Measurements from ENCODE around the gene ZDHHC11B. TPM values are rescaled to one million over a fixed set of nuclear protein-coding genes. Genes with fewer than 3 reads are reported as not detected.

ZDHHC11B gene
- total RNA-seq, 2 donors from 2014 or later = 0.55 to 3.0 TPM

- intact Hi-C loops (cut with DNase I) = loop anchor here (2.0 kb wide), 1 partner anchor 232 kb away; no protein-coding TSS in a partner anchor
- DNase-seq (ENCODE audit: low spot score) = no peak
- TF ChIP-seq, protein P1, sequence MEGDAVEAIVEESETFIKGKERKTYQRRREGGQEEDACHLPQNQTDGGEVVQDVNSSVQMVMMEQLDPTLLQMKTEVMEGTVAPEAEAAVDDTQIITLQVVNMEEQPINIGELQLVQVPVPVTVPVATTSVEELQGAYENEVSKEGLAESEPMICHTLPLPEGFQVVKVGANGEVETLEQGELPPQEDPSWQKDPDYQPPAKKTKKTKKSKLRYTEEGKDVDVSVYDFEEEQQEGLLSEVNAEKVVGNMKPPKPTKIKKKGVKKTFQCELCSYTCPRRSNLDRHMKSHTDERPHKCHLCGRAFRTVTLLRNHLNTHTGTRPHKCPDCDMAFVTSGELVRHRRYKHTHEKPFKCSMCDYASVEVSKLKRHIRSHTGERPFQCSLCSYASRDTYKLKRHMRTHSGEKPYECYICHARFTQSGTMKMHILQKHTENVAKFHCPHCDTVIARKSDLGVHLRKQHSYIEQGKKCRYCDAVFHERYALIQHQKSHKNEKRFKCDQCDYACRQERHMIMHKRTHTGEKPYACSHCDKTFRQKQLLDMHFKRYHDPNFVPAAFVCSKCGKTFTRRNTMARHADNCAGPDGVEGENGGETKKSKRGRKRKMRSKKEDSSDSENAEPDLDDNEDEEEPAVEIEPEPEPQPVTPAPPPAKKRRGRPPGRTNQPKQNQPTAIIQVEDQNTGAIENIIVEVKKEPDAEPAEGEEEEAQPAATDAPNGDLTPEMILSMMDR (IDR thresholded peaks at IDR 0.05) = no peak
- no peak for TF ChIP-seq POLR2AphosphoS5 (IDR thresholded peaks at IDR 0.05)
- TF ChIP-seq POLR2A (IDR thresholded peaks at IDR 0.05) = no peak
Measured at GRCh38 chr5:670396-671270, 113.9 kb downstream of the ZDHHC11B start.

DNA sequence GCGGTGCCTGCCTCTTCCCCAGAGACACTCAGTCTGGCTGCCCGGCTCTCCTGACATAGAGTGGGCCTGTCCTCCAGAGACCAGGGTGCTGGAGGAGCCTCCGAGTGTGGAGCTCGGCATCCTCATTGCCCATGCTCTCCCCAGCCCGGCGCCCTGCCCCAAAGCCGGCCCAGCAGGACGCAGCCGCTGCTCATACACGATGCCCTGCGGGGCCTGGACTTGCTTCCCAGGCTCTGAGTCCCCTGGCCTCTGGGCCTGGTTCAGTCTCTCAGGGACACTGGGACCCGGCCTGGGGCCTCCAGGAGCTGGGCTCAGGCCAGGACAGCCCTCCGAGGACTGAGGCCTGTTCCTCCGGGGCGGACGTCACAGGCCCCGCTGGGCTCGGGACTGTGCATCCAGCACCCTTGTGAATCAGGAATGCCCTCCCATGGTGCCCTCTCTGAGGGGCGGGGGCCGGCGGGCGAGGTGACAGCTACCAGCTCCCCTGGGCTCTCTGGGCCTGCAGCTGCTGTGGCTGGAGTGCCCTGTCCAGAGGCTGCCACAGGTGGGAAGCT lies 114.6 kb downstream of the ZDHHC11B start:
- 82% methylated on average over 22 of the region's 22 CpGs for WGBS
- Histone ChIP-seq H3K4me1 (replicated peaks) (peaks cover 16% of the 10 kb centered on the region), H3K36me3 (no peaks in the 10 kb centered on the region), H3K27ac (no peak overlapping the region), H3K27me3 (replicated peaks; ENCODE audit: insufficient read depth) (peaks cover 7% of the 10 kb centered on the region), H3K4me3 (no peak overlapping the region), H3K9me3 (no peaks in the 10 kb centered on the region)
- intact Hi-C loops (cut with DNase I) = loop anchor here (2.0 kb wide), 1 partner anchor 233 kb away; no protein-coding TSS in a partner anchor
- DNase-seq (ENCODE audit: low spot score) = no peak
- TF ChIP-seq, protein P1 (IDR thresholded peaks at IDR 0.05) = no peak
- TF ChIP-seq POLR2A (IDR thresholded peaks at IDR 0.05) (no peak), POLR2AphosphoS5 (IDR thresholded peaks at IDR 0.05) (no peak)

More at GRCh38 chr5:670396-671270, 113.9 kb downstream of the ZDHHC11B start:
- H3K27me3 ChIP-seq (replicated peaks; ENCODE audit: insufficient read depth) = peaks cover 7% of the 10 kb centered on the region
- no peak overlapping the region for H3K4me3 ChIP-seq
- H3K27ac ChIP-seq = no peak overlapping the region
- no peaks in the 10 kb centered on the region for H3K9me3 ChIP-seq
- WGBS = 64% methylated on average over 18 of the region's 33 CpGs
- H3K4me1 ChIP-seq (replicated peaks) = peaks cover 16% of the 10 kb centered on the region
- no peaks in the 10 kb centered on the region for H3K36me3 ChIP-seq

DNA sequence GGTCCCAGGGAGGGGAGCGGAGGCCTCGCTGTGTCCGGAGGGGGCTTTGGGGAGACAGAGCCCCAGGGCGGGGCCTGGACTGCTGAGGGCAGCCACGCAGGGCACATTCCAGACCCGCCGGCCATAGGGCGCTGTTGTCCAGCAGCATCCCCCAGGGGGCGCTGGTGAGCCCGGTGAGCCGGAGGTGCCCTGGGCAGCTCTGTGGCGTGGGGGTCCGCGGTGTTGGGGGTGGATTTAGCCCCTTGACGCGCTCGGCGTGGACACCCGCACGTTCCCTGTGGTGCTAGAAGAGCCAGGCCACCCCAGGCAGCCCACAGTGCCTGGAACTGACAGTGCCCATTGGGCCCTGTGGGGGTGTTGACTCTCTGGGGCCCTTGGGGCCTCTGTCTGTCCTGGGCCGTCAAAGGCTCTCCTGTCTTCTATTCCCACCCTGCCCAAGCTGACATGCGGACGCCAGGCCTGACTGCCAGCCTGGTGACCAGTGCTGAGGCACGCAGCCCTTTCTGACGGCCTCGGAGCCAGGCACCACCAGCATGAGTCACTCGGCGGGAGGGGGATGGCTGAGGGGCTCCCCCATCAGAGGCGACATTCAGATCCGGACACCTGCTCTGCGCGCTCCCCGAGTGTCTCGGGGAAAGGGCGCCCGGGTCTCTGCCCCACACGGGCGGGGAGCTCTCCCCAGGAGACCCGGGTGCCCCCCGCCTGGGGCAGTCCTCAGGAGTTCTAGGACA lies 115.3 kb downstream of the ZDHHC11B start:
- Histone ChIP-seq H3K27ac (no peak overlapping the region), H3K9me3 (no peaks in the 10 kb centered on the region), H3K4me1 (replicated peaks) (peaks cover 16% of the 10 kb centered on the region), H3K36me3 (no peaks in the 10 kb centered on the region), H3K27me3 (replicated peaks; ENCODE audit: insufficient read depth) (peaks cover 7% of the 10 kb centered on the region), H3K4me3 (no peak overlapping the region)
- 67% methylated on average over 37 of the region's 40 CpGs for WGBS
- no peak for DNase-seq (ENCODE audit: low spot score)
- TF ChIP-seq, protein P1 (IDR thresholded peaks at IDR 0.05) = peak; percentile 32 to 52 (median 40)
- TF ChIP-seq POLR2AphosphoS5 (IDR thresholded peaks at IDR 0.05) = no peak
- intact Hi-C loops (cut with DNase I) = no loop called here

DNA sequence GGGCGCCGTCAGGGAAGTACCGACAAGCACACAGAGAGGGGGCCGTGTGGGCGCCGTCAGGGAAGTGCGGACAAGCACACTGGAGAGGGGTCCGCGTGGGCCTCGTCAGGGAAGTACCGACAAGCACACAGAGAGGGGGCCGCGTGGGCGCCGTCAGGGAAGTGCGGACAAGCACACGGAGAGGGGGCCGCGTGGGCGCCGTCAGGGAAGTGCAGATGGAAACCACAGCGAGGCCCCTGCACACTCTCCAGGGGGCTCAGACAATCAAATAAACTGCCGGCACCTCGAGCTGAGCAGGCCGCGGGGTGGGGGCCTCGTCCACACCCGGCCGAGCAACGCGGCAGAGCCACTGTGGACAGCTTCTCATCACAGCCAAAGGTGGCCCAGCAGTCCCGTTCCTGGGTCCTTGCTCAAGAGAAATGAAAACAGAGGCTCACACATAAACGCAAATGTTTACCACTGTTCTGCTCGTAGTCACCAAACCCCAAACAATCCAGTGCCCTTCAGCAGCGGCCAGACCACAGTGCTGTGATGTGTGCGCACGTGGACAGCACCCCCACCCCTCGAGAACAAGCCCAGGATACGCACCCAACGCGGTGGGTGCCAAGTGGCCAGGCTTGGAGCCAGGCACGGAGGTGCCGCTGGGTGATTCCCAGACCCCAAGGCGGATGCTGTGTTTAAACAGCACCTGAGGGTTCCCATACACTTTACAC lies 116.1 kb downstream of the ZDHHC11B start:
- H3K4me3 ChIP-seq = no peak overlapping the region
- intact Hi-C loops (cut with DNase I) = no loop called here
- H3K36me3 ChIP-seq = no peaks in the 10 kb centered on the region
- TF ChIP-seq, protein P1 (IDR thresholded peaks at IDR 0.05) = no peak
- TF ChIP-seq POLR2AphosphoS5 (IDR thresholded peaks at IDR 0.05) = no peak
- TF ChIP-seq POLR2A (IDR thresholded peaks at IDR 0.05) = no peak
- H3K27ac ChIP-seq = no peak overlapping the region
- no peak for DNase-seq (ENCODE audit: low spot score)
- H3K9me3 ChIP-seq = no peaks in the 10 kb centered on the region
- H3K27me3 ChIP-seq (replicated peaks; ENCODE audit: insufficient read depth) = peaks cover under 1% of the 10 kb centered on the region
- H3K4me1 ChIP-seq (replicated peaks) = peaks cover 16% of the 10 kb centered on the region
- WGBS = 88% methylated on average over 44 of the region's 44 CpGs

Measured in prostate gland (tissue), 2 donors.